K562 (cell line): ENCODE measurements around the gene FBXW8.

Experiments
- CEBPB ChIP-seq: fragments of 450-650 bp; IDR thresholded peaks from 2 replicates; pipeline ENCODE4 v1.6.1; 2016; ENCODE audit warnings: missing genetic modification characterization, missing compliant biosample characterization
- CTCF ChIP-seq, 3 experiments: IDR thresholded peaks in 2 of 3; conservative IDR thresholded peaks in 1 of 3; 2 replicates each; pipeline ENCODE4 v1.5.1; 2011 to 2012; ENCODE audit warnings: low read length in 3 of 3, mild to moderate bottlenecking in 3 of 3, control low read depth in 2 of 3, improper control_type of control experiment in 1 of 3, inconsistent platforms in 1 of 3, low read depth in 1 of 3, mixed read lengths in 1 of 3, moderate library complexity in 1 of 3; ENCODE audit not compliant: insufficient read depth in 2 of 3
- FOXK1 ChIP-seq: sonication (generic); formaldehyde crosslinking; IDR thresholded peaks from 2 replicates; pipeline ENCODE4 v1.8.0; 2022; ENCODE audit warnings: missing genetic modification reagents, mild to moderate bottlenecking, borderline replicate concordance
- HMGXB4 ChIP-seq: sonication (generic); formaldehyde crosslinking; IDR thresholded peaks from 2 replicates; pipeline ENCODE4 v1.8.1; 2023; ENCODE audit warnings: mild to moderate bottlenecking, missing genetic modification reagents
- MCM7 ChIP-seq, 2 experiments: fragments of 450-650 bp; IDR thresholded peaks; 2 replicates each; pipeline ENCODE4 v1.6.1; 2016 to 2018
- PHF8 ChIP-seq: fragments of 200-600 bp; sonication (generic); IDR thresholded peaks from 2 replicates; pipeline ENCODE4 v1.6.1; 2012; ENCODE audit warnings: mixed run types, mild to moderate bottlenecking, inconsistent platforms, low read length, moderate library complexity, borderline replicate concordance
- RB1 ChIP-seq: fragments of 450-650 bp; IDR thresholded peaks from 2 replicates; pipeline ENCODE4 v1.6.1; 2017; ENCODE audit warnings: low read depth, mild to moderate bottlenecking
- SRF ChIP-seq, 2 experiments: fragments of 250-450, 450-650 bp in 1 of 2; sonication (Bioruptor Pico) in 1 of 2; sonication (generic) in 1 of 2; formaldehyde crosslinking; IDR thresholded peaks; 2 replicates each; pipeline versions ENCODE4 v1.5.0 to v1.5.1; 2020 to 2022; ENCODE audit warnings: mild to moderate bottlenecking in 1 of 2, missing genetic modification reagents in 1 of 2
- UBTF ChIP-seq, 2 experiments: IDR thresholded peaks; 2 replicates each; pipeline ENCODE4 v1.6.1; 2012; ENCODE audit warnings: improper control_type of control experiment in 2 of 2, low read depth in 2 of 2, low read length in 2 of 2, borderline replicate concordance in 1 of 2
- ZNF146 ChIP-seq: IDR thresholded peaks from one replicate; pipeline ENCODE4 v1.6.1; 2018; ENCODE audit warnings: missing compliant biosample characterization; ENCODE audit not compliant: unreplicated experiment
- ZNF24 ChIP-seq: fragments of 450-650 bp; IDR thresholded peaks from 2 replicates; pipeline ENCODE4 v1.6.1; 2016
- TF ChIP-seq, protein P1 (sequence below): sonication (generic); formaldehyde crosslinking; IDR thresholded peaks from 2 replicates; pipeline ENCODE4 v1.9.0; 2022; ENCODE audit warnings: mild to moderate bottlenecking, missing genetic modification reagents

DNA sequence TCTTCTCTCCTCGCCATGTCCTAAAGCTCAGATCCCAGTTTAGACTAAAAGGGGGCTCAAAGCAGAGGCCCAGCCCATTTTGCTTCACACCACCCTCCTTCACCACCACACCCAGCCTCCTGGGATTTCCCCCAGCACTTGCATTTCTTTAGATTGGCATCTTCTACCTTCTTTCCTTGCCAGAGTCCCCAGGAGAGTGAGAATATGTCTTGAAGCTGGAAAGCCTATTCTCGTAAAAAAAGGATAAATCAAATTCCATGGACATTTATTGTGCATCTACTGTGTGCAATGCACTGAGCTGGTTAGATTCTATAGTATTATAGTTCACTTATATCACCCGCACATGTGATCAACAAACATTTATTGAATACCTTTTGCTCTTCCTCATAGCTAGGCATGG lies 10.2 kb downstream of the FBXW8 start:
- no peak for TF ChIP-seq FOXK1
- TF ChIP-seq HMGXB4 (CRISPR knock-in tag) = no peak
- TF ChIP-seq ZNF146 (CRISPR knock-in tag) = no peak
- no peak for TF ChIP-seq SRF (CRISPR knock-in tag; IDR thresholded peaks at IDR 0.05)
- TF ChIP-seq, protein P1, sequence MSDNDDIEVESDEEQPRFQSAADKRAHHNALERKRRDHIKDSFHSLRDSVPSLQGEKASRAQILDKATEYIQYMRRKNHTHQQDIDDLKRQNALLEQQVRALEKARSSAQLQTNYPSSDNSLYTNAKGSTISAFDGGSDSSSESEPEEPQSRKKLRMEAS (CRISPR knock-in tag) = no peak
- no peak for TF ChIP-seq CEBPB
- no peak for TF ChIP-seq UBTF (IDR thresholded peaks at IDR 0.05; ENCODE audit: borderline replicate concordance in 1 of 2, low read depth in 2 of 2, low read length in 2 of 2)
- TF ChIP-seq RB1 = no peak
- no peak for TF ChIP-seq CTCF (IDR thresholded peaks at IDR 0.05 in 2 of 3, conservative IDR thresholded peaks at IDR 0.05 in 1 of 3; ENCODE audit: insufficient read depth in 2 of 3, low read depth in 1 of 3, low read length in 3 of 3)
- no peak for TF ChIP-seq MCM7 (IDR thresholded peaks at IDR 0.05)
- TF ChIP-seq PHF8 = no peak
- no peak for TF ChIP-seq ZNF24
